ENCODE data around the gene MAP1LC3A. TPM values are rescaled to one million over a fixed set of nuclear protein-coding genes. Genes with fewer than 3 reads are reported as not detected.

Gene MAP1LC3A
- total RNA-seq, 1 donor from 2014 or later = 71.5 TPM

- no peak overlapping the region for H3K4me3 ChIP-seq
- no peak overlapping the region for H3K27ac ChIP-seq
- H3K27me3 ChIP-seq = no peaks in the 10 kb centered on the region
- no peaks in the 10 kb centered on the region for H3K36me3 ChIP-seq
- peak in 1 of 2 donors; percentile 47 for DNase-seq (ENCODE audit: extremely low spot score in 2 of 2)
- H3K4me1 ChIP-seq = peaks cover 39% of the 10 kb centered on the region
- no peaks in the 10 kb centered on the region for H3K9me3 ChIP-seq
- TF ChIP-seq POLR2A (IDR thresholded peaks at IDR 0.05) = no peak
- TF ChIP-seq CTCF (IDR thresholded peaks at IDR 0.05) = no peak
- no peak for TF ChIP-seq POLR2AphosphoS5 (IDR thresholded peaks at IDR 0.05; ENCODE audit: insufficient read depth in 1 of 2, low read depth in 1 of 2)
- intact Hi-C loops (cut with DNase I) = no loop called here
Measured at GRCh38 chr20:34578521-34578920, 20.0 kb downstream of the MAP1LC3A start.

- no peaks in the 10 kb centered on the region for H3K9me3 ChIP-seq
- H3K4me3 ChIP-seq = no peak overlapping the region
- H3K36me3 ChIP-seq = peaks cover 0 to 4% of the 10 kb centered on the region in 2 donors
- H3K27ac ChIP-seq = no peak overlapping the region
- H3K4me1 ChIP-seq = peaks cover 40% of the 10 kb centered on the region
- DNase-seq (ENCODE audit: extremely low spot score in 2 of 2) = peak in 1 of 2 donors; percentile 86
- intact Hi-C loops (cut with DNase I) = no loop called here
- TF ChIP-seq CTCF (IDR thresholded peaks at IDR 0.05) = peak in 2 of 3 experiments; percentile 16 to 39
- TF ChIP-seq POLR2AphosphoS5 (IDR thresholded peaks at IDR 0.05; ENCODE audit: insufficient read depth in 1 of 2, low read depth in 1 of 2) = peak in 1 of 2 donors; percentile 46
- TF ChIP-seq POLR2A (IDR thresholded peaks at IDR 0.05) = no peak
- H3K27me3 ChIP-seq = no peaks in the 10 kb centered on the region
Measured at GRCh38 chr20:34579191-34579978, 20.9 kb downstream of the MAP1LC3A start.

- no peak for TF ChIP-seq POLR2AphosphoS5 (IDR thresholded peaks at IDR 0.05; ENCODE audit: insufficient read depth in 1 of 2, low read depth in 1 of 2)
- no peak for TF ChIP-seq CTCF (IDR thresholded peaks at IDR 0.05)
- TF ChIP-seq POLR2A (IDR thresholded peaks at IDR 0.05) = no peak
- peak overlapping the region; percentile 85 for H3K27ac ChIP-seq
Measured at GRCh38 chr20:34579979-34580940, 21.7 kb downstream of the MAP1LC3A start.

DNA sequence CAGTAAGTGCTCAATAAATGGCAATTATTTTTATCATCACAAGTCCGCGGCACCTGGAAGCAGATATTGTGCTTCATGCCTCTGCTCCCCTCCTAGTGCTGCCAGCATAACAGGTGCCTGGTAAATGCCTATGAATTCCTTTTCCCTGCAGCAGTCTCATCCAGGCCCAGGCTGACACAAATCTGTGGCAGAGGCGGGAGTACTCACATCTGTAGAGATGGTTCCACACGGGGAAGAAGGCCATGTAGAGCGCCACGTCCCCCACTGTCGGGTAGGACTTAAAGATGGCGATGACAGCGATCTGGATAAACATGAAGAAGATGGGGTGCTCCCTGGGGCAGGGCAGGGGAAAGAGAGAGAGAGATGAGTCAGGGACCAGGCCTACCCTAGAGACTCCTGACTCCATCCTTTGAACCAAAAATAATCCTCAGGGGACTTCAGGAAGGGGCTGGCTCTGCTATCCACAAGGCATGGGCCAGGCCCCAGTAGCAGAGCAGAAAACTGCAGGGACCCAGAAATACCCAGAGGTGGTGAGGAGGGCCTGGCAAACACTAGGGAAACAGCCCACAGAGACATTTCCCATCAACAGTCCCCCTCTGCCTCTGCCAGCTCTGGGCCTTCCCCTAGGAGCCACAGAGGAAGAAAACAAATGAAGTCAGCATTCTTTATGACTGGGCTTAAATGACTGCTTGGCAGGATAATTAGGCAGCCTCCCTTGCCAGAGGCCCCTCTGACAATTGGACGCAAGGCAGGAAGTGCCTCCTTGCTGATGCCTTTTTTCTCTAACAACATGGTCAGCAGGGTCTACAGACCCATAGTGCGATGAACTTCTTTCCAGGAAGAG is 23.0 kb downstream of the MAP1LC3A start:
- Histone ChIP-seq H3K9me3 (no peaks in the 10 kb centered on the region), H3K27ac (peak overlapping the region; percentile 85), H3K27me3 (no peaks in the 10 kb centered on the region), H3K4me3 (no peak overlapping the region), H3K36me3 (peaks cover 0 to 13% of the 10 kb centered on the region in 2 donors), H3K4me1 (peaks cover 40% of the 10 kb centered on the region)
- peak in 1 of 2 donors; percentile 81 for DNase-seq (ENCODE audit: extremely low spot score in 2 of 2)
- TF ChIP-seq POLR2A (IDR thresholded peaks at IDR 0.05) (no peak), POLR2AphosphoS5 (IDR thresholded peaks at IDR 0.05; ENCODE audit: insufficient read depth in 1 of 2, low read depth in 1 of 2) (no peak), CTCF (IDR thresholded peaks at IDR 0.05) (no peak)
- intact Hi-C loops (cut with DNase I) = no loop called here

More at GRCh38 chr20:34579979-34580940, 21.7 kb downstream of the MAP1LC3A start:
- peak in 1 of 2 donors; percentile 72 for DNase-seq (ENCODE audit: extremely low spot score in 2 of 2)
- Histone ChIP-seq H3K27me3 (no peaks in the 10 kb centered on the region), H3K4me3 (no peak overlapping the region), H3K36me3 (peaks cover 0 to 11% of the 10 kb centered on the region in 2 donors), H3K9me3 (no peaks in the 10 kb centered on the region), H3K4me1 (peaks cover 40% of the 10 kb centered on the region)
- intact Hi-C loops (cut with DNase I) = no loop called here

All from vagina (tissue), 2 donors.